NCI-H226 (cell line): ENCODE measurements around the gene C1orf53.

ENCODE experiments used
- DNase-seq: peaks from one replicate; pipeline ENCODE4 v3.0.0-alpha.2; 2015

C1orf53 gene

GRCh38 chr1:197908716-197909220 is 6.3 kb downstream of the C1orf53 start:
- DNase-seq, result no peak

GRCh38 chr1:197909384-197909783 is 7.0 kb downstream of the C1orf53 start:
- DNase-seq, result no peak

GRCh38 chr1:197910120-197910991 is 7.9 kb downstream of the C1orf53 start:
- no peak for DNase-seq

DNA sequence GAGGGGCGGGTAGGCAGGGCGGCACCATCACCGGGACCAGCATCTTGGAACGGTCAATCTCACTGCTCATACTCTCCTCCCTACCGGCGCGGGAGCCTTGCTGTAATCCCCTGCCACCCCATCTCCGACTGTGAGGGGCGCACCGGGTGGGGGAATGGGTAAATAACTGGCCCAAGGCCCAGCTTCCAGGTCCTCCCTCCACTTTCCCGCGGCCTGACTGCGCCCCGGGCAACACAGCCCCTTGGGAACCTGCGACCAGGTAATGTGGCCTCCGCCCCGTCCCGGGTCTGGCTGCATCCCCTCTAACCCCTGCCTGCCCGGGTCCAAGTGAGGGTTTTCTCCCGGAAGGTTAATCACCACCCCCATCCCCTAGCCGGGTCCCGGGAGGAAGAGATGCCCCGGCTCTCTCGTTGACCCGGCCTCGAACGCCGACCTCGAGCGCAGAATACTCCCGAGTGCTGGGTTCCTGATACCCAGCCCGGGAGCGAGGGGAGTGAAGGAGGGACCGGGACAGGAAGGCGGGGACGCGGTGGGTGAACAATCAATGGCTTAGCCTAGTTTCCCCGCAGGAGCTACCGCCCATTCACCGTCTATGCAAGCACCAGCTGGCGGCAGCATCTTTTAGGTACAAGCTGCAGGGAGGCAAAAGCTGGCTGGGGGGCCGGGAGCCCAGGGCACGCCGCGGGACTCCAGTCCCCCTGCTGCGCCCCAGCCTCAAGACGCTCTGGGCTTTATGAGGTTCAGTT is 8.9 kb downstream of the C1orf53 start:
- DNase-seq, result no peak

DNA sequence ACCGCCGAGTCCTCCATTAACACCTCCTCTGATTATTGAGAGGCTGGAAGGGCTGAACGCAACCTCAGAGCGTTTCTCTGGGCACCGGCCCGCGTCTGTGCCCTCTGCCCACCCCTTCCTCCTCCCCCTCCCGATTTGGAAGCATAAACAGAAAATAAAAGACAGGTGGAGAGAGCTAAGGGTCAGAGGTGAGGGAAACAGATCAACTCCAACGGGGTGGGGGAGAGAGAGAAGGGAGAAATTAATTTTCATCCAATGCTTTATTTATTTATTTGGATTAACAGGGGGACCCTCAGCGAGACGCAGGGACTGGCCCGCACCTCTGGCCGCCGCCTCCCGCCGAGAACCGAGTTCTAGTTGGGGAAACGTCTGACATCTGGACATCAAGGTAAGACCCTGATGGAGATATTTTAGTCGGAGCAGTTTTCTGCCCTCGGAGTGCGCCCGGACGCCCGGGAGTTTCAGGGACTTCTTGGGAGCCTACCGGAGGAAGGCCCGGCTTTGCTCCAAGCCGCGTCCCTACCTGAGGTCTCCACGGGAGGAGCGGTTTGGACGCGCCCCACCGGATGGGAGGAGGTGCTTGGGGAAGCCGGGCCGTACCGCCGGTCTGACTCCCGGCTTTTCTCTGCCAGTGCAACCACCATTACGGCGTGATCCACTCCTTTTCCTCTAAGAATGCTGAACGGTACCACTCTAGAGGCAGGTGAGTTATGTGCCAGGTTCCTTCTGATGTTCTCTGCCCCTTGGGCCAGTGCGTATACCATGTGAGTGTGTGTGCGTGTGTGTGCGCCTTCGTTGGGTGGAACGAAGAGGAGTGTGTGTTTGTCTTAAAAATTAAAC is 9.6 kb downstream of the C1orf53 start:
- no peak for DNase-seq

- no peak for DNase-seq
Observed at GRCh38 chr1:197912739-197913494, 10.5 kb downstream of the C1orf53 start.

GRCh38 chr1:197913495-197914276 is 11.3 kb downstream of the C1orf53 start:
- DNase-seq, result no peak

GRCh38 chr1:197914510-197914909 is 12.1 kb downstream of the C1orf53 start:
- no peak for DNase-seq

- DNase-seq, result no peak
Observed at GRCh38 chr1:197915260-197915861, 12.9 kb downstream of the C1orf53 start.

GRCh38 chr1:197915862-197916499 is 13.6 kb downstream of the C1orf53 start:
- peak; percentile 29 for DNase-seq

GRCh38 chr1:197916500-197916983 is 14.1 kb downstream of the C1orf53 start:
- no peak for DNase-seq

DNA sequence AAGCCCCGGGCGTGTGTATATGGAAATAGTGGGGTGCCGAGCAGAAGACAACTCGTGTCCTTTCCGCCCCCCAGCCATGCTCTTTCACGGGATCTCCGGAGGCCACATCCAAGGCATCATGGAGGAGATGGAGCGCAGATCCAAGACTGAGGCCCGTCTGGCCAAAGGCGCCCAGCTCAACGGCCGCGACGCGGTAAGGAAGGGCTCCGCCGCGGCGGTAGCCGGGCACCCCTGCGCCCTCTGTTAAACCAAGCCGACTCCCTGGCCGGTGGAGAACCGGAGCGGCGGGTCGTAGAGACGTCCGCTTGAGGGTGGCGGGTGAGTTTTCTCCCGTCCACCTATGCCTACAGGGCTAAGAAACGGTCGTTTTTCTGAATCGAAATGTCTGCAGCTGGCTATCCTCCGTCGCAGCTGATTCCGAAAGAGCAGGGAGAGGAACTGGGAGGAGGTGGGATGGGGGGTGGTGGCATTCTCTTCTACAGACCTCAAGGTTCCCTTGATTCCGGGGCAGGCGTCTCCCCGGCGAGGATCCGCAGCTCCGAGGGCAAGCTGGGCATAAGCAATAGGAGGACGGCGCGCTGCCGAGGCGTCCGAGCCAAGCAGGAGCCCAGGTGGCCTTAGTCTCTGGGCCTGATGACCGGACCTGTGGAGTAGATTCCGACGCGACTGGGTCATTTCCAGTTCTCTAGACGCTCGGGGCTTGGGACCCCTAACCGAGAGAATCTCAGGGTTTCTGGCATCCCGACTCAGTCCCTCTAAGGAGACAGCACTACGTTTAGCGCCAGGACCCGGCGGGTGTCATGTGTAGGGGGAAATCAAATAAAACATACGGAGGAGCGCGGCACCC is 15.6 kb downstream of the C1orf53 start:
- no peak for DNase-seq

- DNase-seq, result no peak
Observed at GRCh38 chr1:197918807-197919345, 16.4 kb downstream of the C1orf53 start.

DNA sequence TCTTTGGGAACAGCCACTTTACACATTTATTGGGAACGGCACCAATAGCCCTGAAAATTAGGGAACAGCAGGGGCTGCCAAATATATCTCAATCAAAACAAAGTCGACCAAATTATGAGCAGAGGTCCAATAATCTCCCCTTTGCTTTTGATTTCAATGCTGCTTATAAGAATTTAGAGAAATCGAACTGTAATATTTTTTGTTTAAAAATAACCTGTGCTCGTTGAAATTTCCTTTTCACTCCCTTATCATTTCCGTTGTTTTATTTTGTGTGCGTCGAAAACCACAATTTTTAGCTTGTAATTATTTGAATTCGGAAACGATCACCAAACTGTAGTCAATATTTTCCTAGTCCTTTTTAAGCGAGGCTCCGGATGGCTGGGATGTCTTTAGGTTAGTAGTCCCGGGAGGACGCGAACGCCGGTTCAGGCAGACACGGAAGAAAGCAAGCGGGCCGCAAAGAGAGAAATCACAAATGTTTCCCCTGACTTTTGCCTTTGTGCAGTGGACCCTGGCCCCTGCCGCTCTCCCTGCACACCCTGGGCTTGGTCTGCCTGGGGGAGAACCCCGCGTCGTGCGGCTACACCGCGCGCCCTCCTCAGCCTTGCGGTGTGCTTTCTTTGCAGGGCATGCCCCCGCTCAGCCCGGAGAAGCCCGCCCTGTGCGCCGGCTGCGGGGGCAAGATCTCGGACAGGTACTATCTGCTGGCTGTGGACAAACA is 17.1 kb downstream of the C1orf53 start:
- DNase-seq, result no peak

DNA sequence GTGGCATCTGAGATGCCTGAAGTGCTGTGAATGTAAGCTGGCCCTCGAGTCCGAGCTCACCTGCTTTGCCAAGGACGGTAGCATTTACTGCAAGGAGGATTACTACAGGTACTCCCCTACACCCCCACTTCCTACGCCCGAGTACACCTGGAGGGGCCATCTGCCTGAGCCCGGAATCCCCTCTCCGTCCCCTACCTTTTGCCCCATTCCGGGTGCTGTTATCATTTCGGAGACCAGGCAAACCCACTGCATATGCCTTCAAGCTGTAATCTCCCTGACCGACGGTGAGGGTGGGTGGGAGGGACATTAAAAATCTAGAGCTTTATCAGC is 17.6 kb downstream of the C1orf53 start:
- DNase-seq, result no peak

DNA sequence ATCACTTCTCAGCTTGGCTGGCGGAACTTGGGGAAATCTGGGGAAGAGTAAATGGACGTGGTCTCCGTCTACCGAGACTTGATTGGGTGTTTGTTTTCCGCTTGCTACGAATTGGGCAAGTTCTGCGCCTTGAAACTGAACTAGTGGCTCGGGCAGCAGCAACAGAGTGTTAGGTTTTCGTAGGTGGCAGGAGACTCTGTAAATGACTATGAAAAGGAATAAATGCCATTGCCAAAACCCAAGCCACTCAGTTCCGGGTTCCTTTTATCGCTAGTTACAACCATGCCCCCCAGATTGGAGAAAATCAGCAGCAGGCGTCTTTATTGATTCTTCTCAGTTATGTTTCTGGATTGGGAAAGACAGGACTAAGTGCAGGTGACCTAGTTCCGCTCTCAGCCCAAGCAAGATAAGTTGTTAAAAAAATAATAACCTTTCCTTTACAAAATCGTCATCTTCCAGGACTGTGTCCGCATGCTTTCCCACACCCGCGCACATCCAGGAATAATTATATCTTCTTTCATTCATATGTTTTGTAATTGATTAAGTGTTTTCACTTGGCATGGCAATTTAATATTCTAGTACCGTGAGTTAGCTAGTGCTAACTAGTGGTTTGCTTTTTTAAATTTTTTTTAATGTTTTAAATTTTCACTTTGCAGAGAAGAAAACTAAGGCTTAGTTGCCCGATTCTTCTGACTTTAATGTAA is 18.1 kb downstream of the C1orf53 start:
- DNase-seq, result no peak

DNA sequence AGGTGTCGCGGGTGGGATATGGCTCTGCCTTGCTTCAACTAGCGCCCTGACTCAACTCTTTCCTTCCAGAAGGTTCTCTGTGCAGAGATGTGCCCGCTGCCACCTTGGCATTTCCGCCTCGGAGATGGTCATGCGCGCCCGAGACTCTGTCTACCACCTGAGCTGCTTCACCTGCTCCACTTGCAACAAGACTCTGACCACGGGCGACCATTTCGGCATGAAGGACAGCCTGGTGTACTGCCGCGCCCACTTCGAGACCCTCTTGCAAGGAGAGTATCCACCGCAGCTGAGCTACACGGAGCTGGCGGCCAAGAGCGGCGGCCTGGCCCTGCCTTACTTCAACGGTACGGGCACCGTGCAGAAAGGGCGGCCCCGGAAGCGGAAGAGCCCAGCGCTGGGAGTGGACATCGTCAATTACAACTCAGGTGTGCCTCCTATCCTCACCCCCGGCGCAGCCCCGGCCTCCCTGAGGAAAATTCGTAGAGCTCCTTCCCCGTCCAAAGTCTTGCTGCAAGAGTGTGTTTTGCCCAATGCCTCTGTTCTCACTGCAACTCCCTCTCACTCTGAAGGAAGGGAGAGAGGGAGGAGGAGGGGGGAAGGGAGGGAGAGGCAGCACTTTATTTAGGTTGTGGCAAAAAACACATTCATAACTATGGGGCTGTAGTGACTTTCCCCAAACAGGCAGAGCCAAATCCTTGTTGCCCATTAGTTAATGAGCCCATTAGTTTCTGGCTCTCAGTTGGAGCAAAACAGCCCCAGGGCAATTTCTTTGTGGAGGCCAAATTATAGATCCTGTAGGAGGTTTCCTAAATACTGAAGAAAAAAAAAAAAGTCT is 19.0 kb downstream of the C1orf53 start:
- DNase-seq, result no peak
